Measurements from ENCODE around the gene KLRK1.
A peak's percentile ranks its signal among the peaks of the same experiment; 100 is the strongest.
"Not testable (repeated sequence)": the region's sequence is repeated elsewhere in the genome, so short reads cannot be mapped to it uniquely, and the experiment has no call there.

The KLRK1 gene

DNA sequence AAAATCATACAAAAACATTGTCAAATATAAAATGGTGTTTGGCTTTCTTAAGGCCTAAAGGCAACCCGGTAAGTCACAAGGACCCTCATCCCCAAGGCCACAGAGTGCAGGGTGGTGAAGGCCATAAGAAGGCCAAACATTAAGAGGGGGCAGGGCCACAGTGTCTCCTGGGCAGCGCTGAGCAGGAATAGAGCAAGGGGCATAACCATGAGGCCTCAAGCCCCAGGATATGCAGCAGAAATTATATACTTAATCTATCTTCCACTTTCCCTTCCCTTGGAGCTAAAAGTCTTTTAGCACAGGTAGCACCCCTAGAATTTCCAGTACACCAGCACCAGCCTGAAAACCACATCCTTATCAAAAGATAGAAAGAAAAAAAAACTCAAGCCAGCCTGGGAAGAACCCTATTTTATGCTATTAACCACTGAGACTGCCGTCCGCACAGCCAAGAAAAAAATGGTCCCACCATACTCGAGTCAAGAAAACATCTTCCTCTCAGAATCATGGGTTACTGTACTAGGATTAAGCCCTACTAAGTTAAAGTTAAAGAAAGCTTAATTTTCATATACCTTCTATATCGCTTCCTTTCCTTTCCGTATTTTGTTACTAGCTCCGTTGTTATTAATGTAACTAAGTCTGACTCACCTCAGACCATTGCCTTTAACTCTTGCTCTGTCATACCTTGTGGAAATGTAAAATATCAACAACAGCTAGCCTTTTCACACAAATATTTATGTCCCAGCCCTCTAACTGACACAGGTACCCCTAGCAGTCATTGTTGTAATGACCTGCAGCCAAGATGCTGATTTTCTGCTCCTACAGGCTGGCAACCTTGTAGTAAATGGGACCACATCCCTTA is 20.1 kb downstream of the KLRK1 start:
- no peaks in the 10 kb centered on the region for H3K36me3 ChIP-seq (ENCODE audit: control insufficient read depth, insufficient read depth, low read length)
- H3K9ac ChIP-seq (ENCODE audit: low read length), result no peak overlapping the region
- H3K4me1 ChIP-seq (ENCODE audit: control insufficient read depth, insufficient read depth, low read length), result peaks cover 29% of the 10 kb centered on the region
- no peaks in the 10 kb centered on the region for H3K27me3 ChIP-seq (ENCODE audit: control insufficient read depth, insufficient read depth, low read length)
- peaks cover 10% of the 10 kb centered on the region; the same call in 1 of the 2 replicates for H3K9me3 ChIP-seq (ENCODE audit: control insufficient read depth, insufficient read depth, low read depth, low read length)
- H3K4me3 ChIP-seq (ENCODE audit: low read depth, low read length), result no peak overlapping the region
- no peak overlapping the region for H3K27ac ChIP-seq (ENCODE audit: low read depth, low read length)

GRCh38 chr12:10368206-10369171 is 21.4 kb downstream of the KLRK1 start:
- no peaks in the 10 kb centered on the region for H3K27me3 ChIP-seq (ENCODE audit: control insufficient read depth, insufficient read depth, low read length)
- peaks cover 40% of the 10 kb centered on the region for H3K4me1 ChIP-seq (ENCODE audit: control insufficient read depth, insufficient read depth, low read length)
- no peak overlapping the region for H3K4me3 ChIP-seq (ENCODE audit: low read depth, low read length)
- H3K9ac ChIP-seq (ENCODE audit: low read length), result no peak overlapping the region
- peaks cover 10% of the 10 kb centered on the region; the same call in 1 of the 2 replicates for H3K9me3 ChIP-seq (ENCODE audit: control insufficient read depth, insufficient read depth, low read depth, low read length)
- H3K36me3 ChIP-seq (ENCODE audit: control insufficient read depth, insufficient read depth, low read length), result no peaks in the 10 kb centered on the region
- no peak overlapping the region for H3K27ac ChIP-seq (ENCODE audit: low read depth, low read length)

GRCh38 chr12:10367714-10368113 is 22.1 kb downstream of the KLRK1 start:
- not testable (repeated sequence) for H3K27ac ChIP-seq (ENCODE audit: low read depth, low read length); H3K4me3 ChIP-seq (ENCODE audit: low read depth, low read length); H3K36me3 ChIP-seq (ENCODE audit: control insufficient read depth, insufficient read depth, low read length); H3K27me3 ChIP-seq (ENCODE audit: control insufficient read depth, insufficient read depth, low read length); H3K9ac ChIP-seq (ENCODE audit: low read length)
- H3K9me3 ChIP-seq (ENCODE audit: control insufficient read depth, insufficient read depth, low read depth, low read length), result peaks cover 10% of the 10 kb centered on the region; the same call in 1 of the 2 replicates
- peaks cover 45% of the 10 kb centered on the region for H3K4me1 ChIP-seq (ENCODE audit: control insufficient read depth, insufficient read depth, low read length)

GRCh38 chr12:10366875-10367274 is 23.0 kb downstream of the KLRK1 start:
- Histone ChIP-seq H3K9me3 (ENCODE audit: control insufficient read depth, insufficient read depth, low read depth, low read length) (peaks cover 10% of the 10 kb centered on the region; the same call in 1 of the 2 replicates), H3K36me3 (ENCODE audit: control insufficient read depth, insufficient read depth, low read length) (no peaks in the 10 kb centered on the region), H3K27ac (ENCODE audit: low read depth, low read length) (no peak overlapping the region), H3K9ac (ENCODE audit: low read length) (no peak overlapping the region), H3K4me3 (ENCODE audit: low read depth, low read length) (no peak overlapping the region), H3K27me3 (ENCODE audit: control insufficient read depth, insufficient read depth, low read length) (no peaks in the 10 kb centered on the region), H3K4me1 (ENCODE audit: control insufficient read depth, insufficient read depth, low read length) (peaks cover 45% of the 10 kb centered on the region)

DNA sequence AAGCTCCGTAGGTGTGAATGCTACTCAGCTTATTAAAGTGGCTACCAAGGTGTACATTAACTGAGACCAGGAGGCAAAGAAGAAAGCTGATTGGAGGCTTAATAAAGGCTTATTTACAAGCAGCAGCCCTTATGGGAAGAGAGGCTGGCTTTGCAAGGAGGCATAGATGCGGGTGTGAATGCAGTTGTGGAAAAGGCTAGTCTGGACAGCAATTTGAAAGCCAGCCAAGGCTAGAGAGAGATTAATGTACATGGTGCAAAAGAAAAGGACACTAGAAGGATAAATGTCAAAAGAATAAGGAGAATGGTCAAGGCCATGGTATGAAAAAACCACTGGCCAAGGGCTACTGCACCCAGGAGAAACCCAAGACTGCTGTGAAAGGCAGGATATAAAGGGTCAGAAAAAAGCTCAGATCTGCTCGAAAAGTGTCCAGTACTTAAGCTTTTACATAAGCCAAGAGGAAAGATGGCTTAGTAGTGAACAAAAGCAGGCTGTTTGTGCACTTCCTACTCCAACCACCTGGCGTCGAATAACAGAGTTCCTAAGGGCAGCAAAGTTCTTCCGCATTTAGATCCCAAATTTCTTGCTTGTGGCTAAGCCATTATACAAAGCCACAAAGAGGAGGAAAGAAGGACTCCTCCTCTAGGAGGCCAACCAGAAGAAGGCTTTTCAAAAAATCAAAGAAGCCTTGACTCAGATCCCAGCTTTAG is 24.0 kb downstream of the KLRK1 start:
- Histone ChIP-seq H3K4me3 (ENCODE audit: low read depth, low read length) (peak overlapping the region; percentile 58), H3K27me3 (ENCODE audit: control insufficient read depth, insufficient read depth, low read length) (no peaks in the 10 kb centered on the region), H3K4me1 (ENCODE audit: control insufficient read depth, insufficient read depth, low read length) (peaks cover 51% of the 10 kb centered on the region), H3K9ac (ENCODE audit: low read length) (no peak overlapping the region), H3K27ac (ENCODE audit: low read depth, low read length) (no peak overlapping the region), H3K9me3 (ENCODE audit: control insufficient read depth, insufficient read depth, low read depth, low read length) (peaks cover 10% of the 10 kb centered on the region; the same call in 1 of the 2 replicates), H3K36me3 (ENCODE audit: control insufficient read depth, insufficient read depth, low read length) (no peaks in the 10 kb centered on the region)

- Histone ChIP-seq H3K27ac (ENCODE audit: low read depth, low read length) (no peak overlapping the region; the same call in 1 of the 2 replicates), H3K27me3 (ENCODE audit: control insufficient read depth, insufficient read depth, low read length) (no peaks in the 10 kb centered on the region), H3K4me1 (ENCODE audit: control insufficient read depth, insufficient read depth, low read length) (peaks cover 53% of the 10 kb centered on the region), H3K9me3 (ENCODE audit: control insufficient read depth, insufficient read depth, low read depth, low read length) (peaks cover 10% of the 10 kb centered on the region; the same call in 1 of the 2 replicates), H3K4me3 (ENCODE audit: low read depth, low read length) (peak overlapping the region; percentile 58), H3K36me3 (ENCODE audit: control insufficient read depth, insufficient read depth, low read length) (no peaks in the 10 kb centered on the region), H3K9ac (ENCODE audit: low read length) (peak overlapping the region; percentile 22)
Measured at GRCh38 chr12:10364815-10365622, 24.8 kb downstream of the KLRK1 start.

DNA sequence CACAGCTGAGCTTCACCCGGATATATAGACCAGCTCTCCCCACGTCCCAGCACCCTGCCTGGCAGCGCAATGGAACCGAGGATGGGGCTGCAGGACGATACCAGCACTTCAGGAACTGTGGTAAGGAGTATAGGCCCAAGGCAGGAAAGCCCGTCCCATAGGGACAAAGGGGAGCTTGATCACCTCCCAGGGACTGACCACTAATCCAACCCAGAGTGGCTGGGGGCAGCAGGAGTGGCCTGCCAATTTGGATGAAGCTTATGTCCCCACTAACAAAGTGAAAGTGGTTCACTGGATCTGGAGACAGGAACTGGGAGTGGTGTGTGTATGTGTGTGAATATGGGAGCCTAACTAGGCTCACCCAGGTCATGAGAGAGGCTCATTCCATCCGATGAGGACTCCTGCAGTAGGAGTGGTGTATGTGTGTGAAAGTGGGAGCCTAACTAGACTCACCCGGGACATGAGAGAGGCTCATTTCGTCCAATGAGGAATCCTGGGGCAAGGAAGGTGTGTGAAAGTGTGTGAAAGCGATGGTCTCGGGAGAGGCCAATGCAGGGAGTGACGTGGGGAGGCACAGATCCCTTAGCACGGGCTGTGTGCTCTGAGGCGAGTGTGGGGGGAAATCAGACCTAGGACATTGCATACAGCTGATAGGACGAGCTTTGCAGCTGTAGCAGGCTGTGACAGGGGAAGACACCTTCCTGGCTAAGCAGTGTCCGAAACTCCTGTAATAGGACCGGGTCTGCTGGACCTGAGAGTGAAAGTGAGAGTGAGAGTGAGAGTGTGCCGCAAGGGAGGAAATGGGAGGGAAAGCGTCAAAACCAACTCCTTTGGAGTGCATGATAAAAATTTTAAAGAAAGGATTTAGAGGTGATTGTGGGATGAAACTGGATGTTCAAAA is 25.7 kb downstream of the KLRK1 start:
- Histone ChIP-seq H3K9ac (ENCODE audit: low read length) (peak overlapping the region; percentile 22), H3K9me3 (ENCODE audit: control insufficient read depth, insufficient read depth, low read depth, low read length) (peaks cover 10% of the 10 kb centered on the region; the same call in 1 of the 2 replicates), H3K27ac (ENCODE audit: low read depth, low read length) (no peak overlapping the region), H3K36me3 (ENCODE audit: control insufficient read depth, insufficient read depth, low read length) (no peaks in the 10 kb centered on the region), H3K27me3 (ENCODE audit: control insufficient read depth, insufficient read depth, low read length) (no peaks in the 10 kb centered on the region), H3K4me3 (ENCODE audit: low read depth, low read length) (peak overlapping the region; percentile 58), H3K4me1 (ENCODE audit: control insufficient read depth, insufficient read depth, low read length) (peaks cover 53% of the 10 kb centered on the region)

DNA sequence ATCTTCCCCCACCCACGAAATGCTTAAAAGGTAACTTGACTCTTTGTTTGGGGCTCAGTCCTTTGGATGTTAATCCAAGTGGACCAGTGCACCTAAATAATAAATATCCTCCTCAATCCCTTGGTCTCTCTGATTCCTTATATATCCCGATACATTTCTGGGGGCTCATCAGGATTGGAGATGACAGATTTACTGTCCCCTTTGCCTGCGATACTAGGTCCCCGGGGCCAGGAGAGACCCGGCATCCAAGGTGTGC is 26.3 kb downstream of the KLRK1 start:
- H3K36me3 ChIP-seq (ENCODE audit: control insufficient read depth, insufficient read depth, low read length), result no peaks in the 10 kb centered on the region
- H3K4me3 ChIP-seq (ENCODE audit: low read depth, low read length), result peak overlapping the region; percentile 58
- peaks cover 12% of the 10 kb centered on the region for H3K9me3 ChIP-seq (ENCODE audit: control insufficient read depth, insufficient read depth, low read depth, low read length)
- H3K27me3 ChIP-seq (ENCODE audit: control insufficient read depth, insufficient read depth, low read length), result no peaks in the 10 kb centered on the region
- H3K27ac ChIP-seq (ENCODE audit: low read depth, low read length), result no peak overlapping the region
- H3K4me1 ChIP-seq (ENCODE audit: control insufficient read depth, insufficient read depth, low read length), result peaks cover 53% of the 10 kb centered on the region
- peak overlapping the region; percentile 22 for H3K9ac ChIP-seq (ENCODE audit: low read length)

- Histone ChIP-seq H3K4me3 (ENCODE audit: low read depth, low read length) (peak overlapping the region; percentile 58; the same call in 1 of the 2 replicates), H3K9ac (ENCODE audit: low read length) (peak overlapping the region; percentile 25)
Measured at GRCh38 chr12:10362828-10363657, 26.8 kb downstream of the KLRK1 start.

More at GRCh38 chr12:10362828-10363657, 26.8 kb downstream of the KLRK1 start:
- Histone ChIP-seq H3K9me3 (ENCODE audit: control insufficient read depth, insufficient read depth, low read depth, low read length) (peaks cover 11% of the 10 kb centered on the region), H3K4me1 (ENCODE audit: control insufficient read depth, insufficient read depth, low read length) (peaks cover 53% of the 10 kb centered on the region), H3K27ac (ENCODE audit: low read depth, low read length) (peak overlapping the region; percentile 21; the same call in 1 of the 2 replicates), H3K27me3 (ENCODE audit: control insufficient read depth, insufficient read depth, low read length) (no peaks in the 10 kb centered on the region), H3K36me3 (ENCODE audit: control insufficient read depth, insufficient read depth, low read length) (no peaks in the 10 kb centered on the region)
